ENCODE results near the gene TMEM80. TPM values are rescaled to one million over a fixed set of nuclear protein-coding genes. Genes with fewer than 3 reads are reported as not detected.

Gene TMEM80
- total and polyA plus RNA-seq, 9 of the 15 experiments (the other 6 are each of a cell fraction or from before 2014, with no cell fraction given), result 5.1 to 30.1 (median 12.4) TPM

GRCh38 chr11:703506-703905 lies 7.9 kb downstream of the TMEM80 start:
- FAIRE-seq (no peak), ATAC-seq (no peak), DNase-seq (ENCODE audit: extremely low read depth in 1 of 4, low spot score in 3 of 4) (no peak)
- Histone ChIP-seq H3K9me1 (ENCODE audit: control insufficient read depth, insufficient read depth, low read length) (no peaks in the 10 kb centered on the region), H2AFZ (ENCODE audit: low read depth, low read length) (no peak overlapping the region), H3K4me3 (no peak overlapping the region), H3K27me3 (ENCODE audit: control insufficient read depth in 2 of 2, insufficient read depth in 2 of 2, low read length in 2 of 2) (no peaks in the 10 kb centered on the region), H3K27ac (ENCODE audit: extremely low read depth, low read depth, low read length) (no peak overlapping the region), H3K9me3 (replicated peaks; ENCODE audit: control insufficient read depth, insufficient read depth, low read depth, low read length) (no peaks in the 10 kb centered on the region), H3K4me2 (ENCODE audit: insufficient read depth, low read length) (no peak overlapping the region), H3K9ac (ENCODE audit: insufficient read depth in 1 of 2, low read depth in 2 of 2, low read length in 2 of 2) (peak overlapping the region in 1 of 2 experiments; percentile 68; a peak in 2 of 4 replicates), H3K79me2 (ENCODE audit: control insufficient read depth, insufficient read depth, low read length) (no peaks in the 10 kb centered on the region), H3K4me1 (replicated peaks in 1 of 2; ENCODE audit: control insufficient read depth in 2 of 2, insufficient read depth in 2 of 2, low read length in 2 of 2) (peaks cover 6 to 60% of the 10 kb centered on the region in 2 experiments), H4K20me1 (replicated peaks; ENCODE audit: control insufficient read depth, insufficient read depth, low read length) (no peaks in the 10 kb centered on the region), H3K36me3 (ENCODE audit: control insufficient read depth, insufficient read depth, low read length) (peaks cover 9% of the 10 kb centered on the region; the same call in 1 of the 3 replicates)
- CTCF ChIA-PET (ENCODE audit: low intra/inter-chr PET ratio), result no interaction called here
- BruUV-seq (replicated peaks), result no TSS peak
- in situ Hi-C loops (cut with MboI), result no loop called here
- POLR2A ChIA-PET, result interaction anchor here (0.7 to 1.5 kb wide), 6 partner anchors 8 to 123 kb away, joined by 3 to 4 read pairs (median 3); partner anchors contain the start of genes DEAF1, TALDO1 and TMEM80
- 75% methylated on average over 9 of the region's 9 CpGs for WGBS (ENCODE audit: insufficient coverage, low coverage, missing lambda C conversion rate)
- intact Hi-C loops (cut with micrococcal nuclease), result no loop called here
- TF ChIP-seq ZNF695 (CRISPR knock-in tag; IDR thresholded peaks at IDR 0.05), result no peak
- no peak for TF ChIP-seq ZEB2 (IDR thresholded peaks at IDR 0.05)
- no peak for TF ChIP-seq RBM39 (optimal IDR thresholded peaks at IDR 0.05; ENCODE audit: low read depth, low read length)
- TF ChIP-seq PHB2 (IDR thresholded peaks at IDR 0.05; ENCODE audit: low read depth), result no peak
- TF ChIP-seq MGA (IDR thresholded peaks at IDR 0.05), result no peak
- no peak for TF ChIP-seq RBFOX2 (IDR thresholded peaks at IDR 0.05; ENCODE audit: low read depth, low read length)
- TF ChIP-seq FUS (optimal IDR thresholded peaks at IDR 0.05; ENCODE audit: low read depth, low read length), result no peak
- TF ChIP-seq CREBBP (IDR thresholded peaks at IDR 0.05; ENCODE audit: low read depth, low read length), result no peak
- TF ChIP-seq NFATC3 (IDR thresholded peaks at IDR 0.05), result no peak
- TF ChIP-seq ZNF347 (CRISPR knock-in tag; IDR thresholded peaks at IDR 0.05; ENCODE audit: low read depth), result no peak
